Uterus (tissue), 2 donors: ENCODE measurements around the gene SIM1.

Experiments
- POLR2A ChIP-seq, 2 donors: fragments of 450-650 bp; IDR thresholded peaks; one replicate each; pipeline ENCODE4 v1.6.1; 2016; ENCODE audit warnings: antibody characterized with exemption in 2 of 2, mild to moderate bottlenecking in 1 of 2, moderate library complexity in 1 of 2
- TF ChIP-seq, protein P1 (sequence below), 4 experiments: fragments of 200-600 bp in 2 of 4; fragments of 450-650 bp in 2 of 4; sonication (generic) in 2 of 4; IDR thresholded peaks; one replicate each; pipeline ENCODE4 v1.5.1; 2016 to 2019; ENCODE audit warnings: antibody characterized with exemption in 4 of 4, mild to moderate bottlenecking in 2 of 4, moderate library complexity in 1 of 4

DNA sequence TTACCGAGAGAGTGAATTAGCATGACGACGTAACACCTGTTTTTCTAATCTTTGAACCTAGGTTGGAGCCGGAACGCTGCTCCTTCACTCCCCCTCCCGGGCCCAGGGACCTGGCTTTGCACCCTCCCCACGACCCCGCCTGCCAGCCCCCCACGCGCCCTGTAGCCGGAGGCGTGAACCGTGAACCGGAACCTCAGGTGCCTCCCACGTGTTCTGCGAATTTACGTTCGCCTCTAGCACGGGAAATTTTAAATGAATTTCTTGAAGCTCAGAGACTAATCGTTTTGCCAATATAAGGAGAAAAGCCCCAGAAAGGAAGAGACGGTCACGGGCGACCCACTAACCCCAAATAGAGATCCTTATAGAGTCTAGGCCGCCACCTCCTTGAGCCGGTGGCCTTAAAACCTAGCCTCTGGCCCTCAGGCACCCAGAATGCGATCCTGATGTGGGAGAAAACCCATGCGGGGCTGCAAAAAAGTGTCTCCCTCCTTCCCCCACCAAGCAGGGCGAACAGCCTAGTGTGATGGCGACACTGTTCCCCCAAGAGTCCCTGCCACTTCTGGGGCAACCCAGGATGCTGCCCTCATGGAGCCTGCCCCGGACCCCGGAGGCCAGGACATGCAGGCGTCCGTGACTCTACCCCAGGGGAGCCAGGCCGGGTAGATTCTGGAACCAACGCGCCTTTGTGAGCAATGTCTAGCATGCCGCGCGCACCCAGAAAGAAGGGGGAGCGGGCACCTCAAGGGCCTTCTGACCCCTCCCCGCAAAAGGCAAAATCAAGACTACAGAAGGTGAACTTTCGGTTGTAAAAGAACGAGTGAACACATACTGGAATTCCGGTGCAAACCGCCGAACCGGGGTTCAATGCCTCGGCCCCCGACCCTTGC, 2.7 kb upstream of the SIM1 start:
- TF ChIP-seq, protein P1, sequence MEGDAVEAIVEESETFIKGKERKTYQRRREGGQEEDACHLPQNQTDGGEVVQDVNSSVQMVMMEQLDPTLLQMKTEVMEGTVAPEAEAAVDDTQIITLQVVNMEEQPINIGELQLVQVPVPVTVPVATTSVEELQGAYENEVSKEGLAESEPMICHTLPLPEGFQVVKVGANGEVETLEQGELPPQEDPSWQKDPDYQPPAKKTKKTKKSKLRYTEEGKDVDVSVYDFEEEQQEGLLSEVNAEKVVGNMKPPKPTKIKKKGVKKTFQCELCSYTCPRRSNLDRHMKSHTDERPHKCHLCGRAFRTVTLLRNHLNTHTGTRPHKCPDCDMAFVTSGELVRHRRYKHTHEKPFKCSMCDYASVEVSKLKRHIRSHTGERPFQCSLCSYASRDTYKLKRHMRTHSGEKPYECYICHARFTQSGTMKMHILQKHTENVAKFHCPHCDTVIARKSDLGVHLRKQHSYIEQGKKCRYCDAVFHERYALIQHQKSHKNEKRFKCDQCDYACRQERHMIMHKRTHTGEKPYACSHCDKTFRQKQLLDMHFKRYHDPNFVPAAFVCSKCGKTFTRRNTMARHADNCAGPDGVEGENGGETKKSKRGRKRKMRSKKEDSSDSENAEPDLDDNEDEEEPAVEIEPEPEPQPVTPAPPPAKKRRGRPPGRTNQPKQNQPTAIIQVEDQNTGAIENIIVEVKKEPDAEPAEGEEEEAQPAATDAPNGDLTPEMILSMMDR (IDR thresholded peaks at IDR 0.05) = no peak
- no peak for TF ChIP-seq POLR2A (IDR thresholded peaks at IDR 0.05)
